ENCODE data around the gene GMDS. TPM values are rescaled to one million over a fixed set of nuclear protein-coding genes. Genes with fewer than 3 reads are reported as not detected.

Gene GMDS
- total RNA-seq, 4 donors from 2014 or later: 3.4 to 7.2 (median 4.6) TPM

DNA sequence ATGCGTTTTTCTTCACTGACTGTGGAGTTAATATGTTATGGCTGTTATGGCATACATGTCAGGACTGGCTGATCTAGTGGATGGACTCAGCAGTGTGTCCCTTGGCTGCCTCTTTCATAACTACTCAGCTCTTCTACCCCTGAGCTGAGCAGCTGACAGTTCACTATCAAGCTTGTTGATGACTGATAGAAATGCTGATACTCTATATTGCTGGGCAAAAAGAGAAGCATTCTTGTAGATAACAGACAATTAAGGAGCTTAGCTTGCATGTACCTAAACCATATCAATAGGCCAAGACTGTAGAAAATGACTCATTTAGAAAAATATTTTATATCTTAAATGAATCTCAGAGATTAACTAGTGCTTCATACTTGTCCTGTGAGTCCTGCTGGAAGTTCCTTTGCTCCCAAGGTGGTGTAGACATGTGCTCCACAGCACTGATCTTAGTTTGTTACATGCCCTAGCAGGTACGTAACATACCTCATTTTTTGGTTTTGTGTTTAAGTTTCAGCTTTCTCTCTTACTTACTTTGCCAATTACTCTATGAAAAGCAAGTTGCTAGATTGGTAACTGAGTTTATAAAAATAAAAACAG, 236.9 kb downstream of the GMDS start:
- Histone ChIP-seq H3K27me3 (no peaks in the 10 kb centered on the region), H3K4me1 (no peaks in the 10 kb centered on the region), H3K27ac (no peak overlapping the region), H3K4me3 (no peak overlapping the region), H3K9me3 (no peaks in the 10 kb centered on the region), H3K36me3 (no peaks in the 10 kb centered on the region)
- intact Hi-C loops (cut with DNase I; ENCODE audit: low total_unique reads): no loop called here
- ATAC-seq: no peak
- TF ChIP-seq POLR2A (IDR thresholded peaks at IDR 0.05) (no peak), CTCF (IDR thresholded peaks at IDR 0.05 in 4 of 5, conservative IDR thresholded peaks at IDR 0.05 in 1 of 5) (no peak)
- DNase-seq: no peak
- in situ Hi-C loops (cut with MboI; ENCODE audit: low sequenced_read_pairs in 4 of 4): no loop called here

DNA sequence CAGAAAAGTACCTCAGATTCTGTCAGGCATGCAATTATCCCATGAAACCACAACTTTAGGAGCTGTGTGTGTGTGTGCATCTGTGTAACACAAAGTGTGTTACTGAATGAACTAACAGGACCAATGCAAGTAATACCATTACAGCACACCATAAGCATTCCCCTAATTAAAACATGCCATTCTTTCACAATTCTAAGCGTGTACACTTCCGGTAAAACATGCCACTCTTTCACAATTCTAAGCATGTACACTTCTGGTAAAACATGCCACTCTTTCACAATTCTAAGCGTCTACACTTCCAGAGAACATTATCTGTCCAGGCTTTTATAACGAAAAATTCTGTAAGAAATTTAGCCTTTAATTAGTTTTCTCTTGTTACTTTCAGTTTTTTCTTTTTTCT, 238.2 kb downstream of the GMDS start:
- Histone ChIP-seq H3K36me3 (no peaks in the 10 kb centered on the region), H3K27me3 (no peaks in the 10 kb centered on the region), H3K4me3 (no peak overlapping the region), H3K27ac (no peak overlapping the region), H3K4me1 (no peaks in the 10 kb centered on the region), H3K9me3 (no peaks in the 10 kb centered on the region)
- DNase-seq: no peak
- intact Hi-C loops (cut with DNase I; ENCODE audit: low total_unique reads): no loop called here
- ATAC-seq: no peak
- no peak for TF ChIP-seq CTCF (IDR thresholded peaks at IDR 0.05 in 4 of 5, conservative IDR thresholded peaks at IDR 0.05 in 1 of 5)
- in situ Hi-C loops (cut with MboI; ENCODE audit: low sequenced_read_pairs in 4 of 4): no loop called here

GRCh38 chr6:2004888-2005287, 240.5 kb downstream of the GMDS start:
- intact Hi-C loops (cut with DNase I; ENCODE audit: low total_unique reads) (no loop called here), in situ Hi-C loops (cut with MboI; ENCODE audit: low sequenced_read_pairs in 4 of 4) (no loop called here)
- TF ChIP-seq POLR2A (IDR thresholded peaks at IDR 0.05): no peak
- TF ChIP-seq CTCF (IDR thresholded peaks at IDR 0.05 in 4 of 5, conservative IDR thresholded peaks at IDR 0.05 in 1 of 5): no peak
- H3K27me3 ChIP-seq: no peaks in the 10 kb centered on the region
- no peak overlapping the region for H3K4me3 ChIP-seq
- peaks cover 0 to 6% (median 0%) of the 10 kb centered on the region in 3 donors for H3K9me3 ChIP-seq
- no peaks in the 10 kb centered on the region for H3K4me1 ChIP-seq
- H3K27ac ChIP-seq: no peak overlapping the region
- DNase-seq: no peak
- no peak for ATAC-seq
- no peaks in the 10 kb centered on the region for H3K36me3 ChIP-seq

DNA sequence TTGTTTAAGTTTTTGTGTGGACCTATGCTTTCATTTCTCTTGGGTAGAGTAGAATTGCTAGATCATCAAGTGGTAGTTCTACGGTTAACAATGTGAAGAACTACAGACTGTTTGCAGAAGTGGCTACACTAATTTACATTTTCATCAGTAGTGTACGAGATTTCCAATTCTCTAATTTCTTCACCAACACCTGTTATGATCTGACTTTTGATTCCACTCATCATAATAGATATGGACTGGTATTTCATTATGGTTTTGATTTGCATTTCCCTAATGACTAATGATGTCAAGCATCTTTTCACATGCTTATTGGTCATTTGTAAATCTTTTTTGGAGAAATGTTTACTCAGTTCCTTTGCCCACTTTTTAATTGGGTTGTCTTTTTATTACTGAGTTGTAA, 244.4 kb downstream of the GMDS start:
- no peak overlapping the region for H3K4me3 ChIP-seq
- peaks cover 0 to 6% (median 0%) of the 10 kb centered on the region in 3 donors for H3K9me3 ChIP-seq
- ATAC-seq (no peak), DNase-seq (no peak)
- in situ Hi-C loops (cut with MboI; ENCODE audit: low sequenced_read_pairs in 4 of 4) (no loop called here), intact Hi-C loops (cut with DNase I; ENCODE audit: low total_unique reads) (no loop called here)
- no peaks in the 10 kb centered on the region for H3K4me1 ChIP-seq
- H3K36me3 ChIP-seq: no peaks in the 10 kb centered on the region
- no peak overlapping the region for H3K27ac ChIP-seq
- TF ChIP-seq CTCF (IDR thresholded peaks at IDR 0.05 in 4 of 5, conservative IDR thresholded peaks at IDR 0.05 in 1 of 5) (no peak), POLR2A (IDR thresholded peaks at IDR 0.05) (no peak)
- no peaks in the 10 kb centered on the region for H3K27me3 ChIP-seq

DNA sequence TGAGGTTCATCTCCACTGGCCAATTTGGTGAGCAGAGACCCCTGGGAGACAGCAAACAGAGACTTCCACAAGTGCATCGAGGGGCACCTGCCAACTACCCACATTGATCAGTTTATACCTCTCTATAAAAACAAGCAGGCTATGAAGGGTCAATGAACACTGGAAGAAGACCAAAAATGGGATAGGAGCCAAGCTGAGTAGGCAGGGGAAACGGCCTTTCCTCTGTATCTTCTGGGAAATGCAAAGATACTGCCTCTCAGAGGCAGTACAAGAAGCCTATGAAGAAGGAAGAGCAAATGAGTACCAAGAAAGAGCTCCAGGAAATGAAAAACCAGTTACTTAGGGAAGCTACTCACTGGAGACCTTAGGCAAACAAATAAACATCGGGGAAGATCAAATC, 247.7 kb downstream of the GMDS start:
- Histone ChIP-seq H3K4me3 (no peak overlapping the region), H3K9me3 (peaks cover 0 to 6% (median 0%) of the 10 kb centered on the region in 3 donors), H3K4me1 (no peaks in the 10 kb centered on the region), H3K36me3 (no peaks in the 10 kb centered on the region), H3K27ac (no peak overlapping the region), H3K27me3 (no peaks in the 10 kb centered on the region)
- ATAC-seq: no peak
- in situ Hi-C loops (cut with MboI; ENCODE audit: low sequenced_read_pairs in 4 of 4): no loop called here
- no peak for DNase-seq
- TF ChIP-seq CTCF (IDR thresholded peaks at IDR 0.05 in 4 of 5, conservative IDR thresholded peaks at IDR 0.05 in 1 of 5): no peak
- TF ChIP-seq POLR2A (IDR thresholded peaks at IDR 0.05): no peak
- intact Hi-C loops (cut with DNase I; ENCODE audit: low total_unique reads): no loop called here

Data from gastrocnemius medialis (tissue), 4 donors.